DND-41 (cell line): ENCODE results near the gene TRPV5.

Experiments
- ATAC-seq: fragments of 200-7000 bp; cut with Tn5 transposase; 3 replicates; pipeline ENCODE4 v1.9.1; 2021; ENCODE audit warnings: low read depth; ENCODE audit not compliant: insufficient read depth
- DNase-seq: peaks from one replicate; pipeline ENCODE4 v3.0.0-alpha.2; 2020
- H2AFZ ChIP-seq: 2 replicates; pipeline ENCODE4 v1.6.0; 2012; ENCODE audit warnings: low read depth, low read length
- H3K27ac ChIP-seq: 2 replicates; pipeline ENCODE4 v1.5.1; 2012; ENCODE audit warnings: low read length, inconsistent platforms
- H3K27me3 ChIP-seq: fragments of 200-600 bp; sonication (generic); 2 replicates; pipeline ENCODE4 v1.6.0; 2012; ENCODE audit warnings: low read length, mild to moderate bottlenecking, inconsistent platforms; ENCODE audit not compliant: insufficient read depth, poor library complexity
- H3K36me3 ChIP-seq: 2 replicates; pipeline ENCODE4 v1.5.1; 2012; ENCODE audit warnings: low read length, inconsistent platforms; ENCODE audit not compliant: insufficient read depth
- H3K4me1 ChIP-seq: 2 replicates; pipeline ENCODE4 v1.5.1; 2012; ENCODE audit warnings: mild to moderate bottlenecking, low read length; ENCODE audit not compliant: insufficient read depth
- H3K4me2 ChIP-seq: 2 replicates; pipeline ENCODE4 v1.6.0; 2012; ENCODE audit warnings: mild to moderate bottlenecking, moderate library complexity, low read length, inconsistent platforms; ENCODE audit not compliant: insufficient read depth
- H3K4me3 ChIP-seq, 2 experiments: fragments of 200-600 bp in 1 of 2; shearing (Covaris generic) in 1 of 2; 2 replicates each; pipeline ENCODE4 v1.5.1; 2012 to 2016; ENCODE audit warnings: inconsistent platforms in 2 of 2, low read length in 2 of 2, mild to moderate bottlenecking in 2 of 2, low read depth in 1 of 2, moderate library complexity in 1 of 2
- H3K79me2 ChIP-seq: 2 replicates; pipeline ENCODE4 v1.6.0; 2012; ENCODE audit warnings: low read length, inconsistent platforms; ENCODE audit not compliant: insufficient read depth
- H3K9ac ChIP-seq: 2 replicates; pipeline ENCODE4 v1.6.0; 2012; ENCODE audit warnings: low read depth, mild to moderate bottlenecking, inconsistent platforms, low read length, moderate library complexity
- H3K9me3 ChIP-seq: 2 replicates; pipeline ENCODE4 v1.5.1; 2012; ENCODE audit warnings: low read length, moderate library complexity, mild to moderate bottlenecking, inconsistent platforms; ENCODE audit not compliant: insufficient read depth, severe bottlenecking
- H4K20me1 ChIP-seq: 2 replicates; pipeline ENCODE4 v1.6.0; 2012; ENCODE audit warnings: low read length; ENCODE audit not compliant: insufficient read depth
- CTCF ChIP-seq: IDR thresholded peaks from 2 replicates; pipeline ENCODE4 v1.5.1; 2012; ENCODE audit warnings: borderline replicate concordance, low read length, moderate library complexity, mild to moderate bottlenecking; ENCODE audit not compliant: poor library complexity, severe bottlenecking; ENCODE audit errors: extremely low read depth
- EZH2 ChIP-seq: IDR thresholded peaks from 3 replicates; pipeline ENCODE4 v1.6.1; 2012; ENCODE audit warnings: borderline replicate concordance, low read depth, mild to moderate bottlenecking, moderate library complexity, low read length, inconsistent platforms; ENCODE audit not compliant: severe bottlenecking

The TRPV5 gene

DNA sequence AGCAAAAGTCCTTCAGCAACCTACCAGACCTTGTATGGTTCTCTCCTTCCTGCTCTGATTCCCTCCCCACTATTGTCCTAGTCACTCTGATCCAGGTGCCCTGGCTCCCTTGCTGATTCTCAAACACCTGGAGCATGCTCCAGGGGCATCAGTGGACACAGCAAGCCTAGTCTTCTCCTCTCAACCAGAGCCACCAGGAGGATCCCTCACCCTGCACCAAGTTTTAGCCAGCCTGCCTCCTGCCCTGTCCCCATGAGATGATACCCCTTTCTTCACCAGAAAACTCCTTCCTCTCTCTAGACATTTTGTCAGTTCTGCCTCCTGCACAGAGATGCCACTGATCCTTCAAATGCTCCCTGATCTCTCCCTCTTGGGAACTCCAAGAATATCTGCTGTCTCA is 16.7 kb upstream of the TRPV5 start:
- TF ChIP-seq CTCF (no peak), EZH2 (no peak)
- H4K20me1 ChIP-seq, result no peaks in the 10 kb centered on the region
- H2AFZ ChIP-seq, result no peak overlapping the region
- no peak overlapping the region for H3K9ac ChIP-seq
- H3K4me1 ChIP-seq, result no peaks in the 10 kb centered on the region
- ATAC-seq (no peak), DNase-seq (no peak)
- no peaks in the 10 kb centered on the region for H3K27me3 ChIP-seq
- H3K79me2 ChIP-seq, result no peaks in the 10 kb centered on the region
- H3K36me3 ChIP-seq, result no peaks in the 10 kb centered on the region
- no peak overlapping the region for H3K27ac ChIP-seq
- no peak overlapping the region for H3K4me3 ChIP-seq
- H3K4me2 ChIP-seq, result no peak overlapping the region
- peaks cover 9% of the 10 kb centered on the region for H3K9me3 ChIP-seq

DNA sequence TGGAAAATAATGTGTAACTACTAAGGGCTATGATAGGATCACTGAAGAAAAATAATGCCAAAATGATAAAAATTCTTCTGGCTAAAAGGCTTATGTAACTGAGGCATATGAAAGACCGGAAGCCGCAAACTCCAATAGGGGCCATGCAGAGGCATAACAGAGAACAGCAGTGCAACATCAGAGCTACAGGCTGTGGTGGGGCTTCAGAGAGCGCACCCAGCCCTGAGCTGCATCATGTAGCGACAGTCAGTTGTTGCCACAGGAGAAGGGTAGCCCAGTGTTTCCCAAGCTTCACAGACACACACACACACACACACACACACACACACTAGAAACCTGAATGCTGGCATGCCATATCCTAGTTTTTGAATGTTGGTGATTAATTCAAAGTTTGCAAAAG is 15.1 kb upstream of the TRPV5 start:
- H3K9me3 ChIP-seq, result no peaks in the 10 kb centered on the region
- H3K36me3 ChIP-seq, result no peaks in the 10 kb centered on the region
- H3K79me2 ChIP-seq, result no peaks in the 10 kb centered on the region
- no peaks in the 10 kb centered on the region for H3K4me1 ChIP-seq
- no peaks in the 10 kb centered on the region for H4K20me1 ChIP-seq
- no peaks in the 10 kb centered on the region for H3K27me3 ChIP-seq
- no peak overlapping the region for H3K4me2 ChIP-seq
- H2AFZ ChIP-seq, result no peak overlapping the region
- H3K4me3 ChIP-seq, result no peak overlapping the region
- H3K27ac ChIP-seq, result no peak overlapping the region
- DNase-seq, result no peak
- H3K9ac ChIP-seq, result no peak overlapping the region
- peak; percentile 58; the same call in 2 of the 3 replicates for ATAC-seq
- TF ChIP-seq CTCF (no peak), EZH2 (no peak)

GRCh38 chr7:142945001-142945400 is 11.5 kb upstream of the TRPV5 start:
- Histone ChIP-seq H3K36me3 (no peaks in the 10 kb centered on the region), H3K9ac (no peak overlapping the region), H3K9me3 (no peaks in the 10 kb centered on the region), H3K4me3 (no peak overlapping the region), H4K20me1 (no peaks in the 10 kb centered on the region), H3K27me3 (no peaks in the 10 kb centered on the region), H2AFZ (no peak overlapping the region), H3K79me2 (no peaks in the 10 kb centered on the region), H3K4me2 (no peak overlapping the region), H3K27ac (no peak overlapping the region), H3K4me1 (no peaks in the 10 kb centered on the region)
- ATAC-seq, result no peak
- no peak for DNase-seq
- TF ChIP-seq CTCF (no peak), EZH2 (no peak)

GRCh38 chr7:142943706-142944268 is 10.2 kb upstream of the TRPV5 start:
- no peak for TF ChIP-seq CTCF
- TF ChIP-seq EZH2, result no peak
- no peak for DNase-seq
- Histone ChIP-seq H3K4me3 (no peak overlapping the region), H2AFZ (no peak overlapping the region), H3K36me3 (no peaks in the 10 kb centered on the region), H3K27ac (no peak overlapping the region), H3K4me2 (no peak overlapping the region), H3K9ac (no peak overlapping the region), H3K9me3 (no peaks in the 10 kb centered on the region), H4K20me1 (no peaks in the 10 kb centered on the region), H3K4me1 (no peaks in the 10 kb centered on the region), H3K27me3 (no peaks in the 10 kb centered on the region), H3K79me2 (no peaks in the 10 kb centered on the region)
- no peak for ATAC-seq
